ENCODE measurements around the gene EIF4B.
A peak's percentile ranks its signal among the peaks of the same experiment; 100 is the strongest.

The EIF4B gene

GRCh38 chr12:53077030-53077429 is 70.8 kb downstream of the EIF4B start:
- Mint-ChIP-seq H3K27ac (no peak overlapping the region), H3K36me3 (peaks cover 38% of the 10 kb centered on the region), H3K4me3 (no peak overlapping the region), H3K4me1 (peaks cover 55% of the 10 kb centered on the region), H3K9me3 (no peaks in the 10 kb centered on the region), H3K27me3 (no peaks in the 10 kb centered on the region)
- no peak for ATAC-seq

GRCh38 chr12:53078425-53079225 is 72.4 kb downstream of the EIF4B start:
- no peaks in the 10 kb centered on the region for H3K9me3 Mint-ChIP-seq
- H3K36me3 Mint-ChIP-seq: peaks cover 27% of the 10 kb centered on the region
- H3K27me3 Mint-ChIP-seq: no peaks in the 10 kb centered on the region
- H3K4me3 Mint-ChIP-seq: peak overlapping the region; percentile 81
- H3K27ac Mint-ChIP-seq: peak overlapping the region; percentile 95
- peaks cover 42% of the 10 kb centered on the region for H3K4me1 Mint-ChIP-seq
- peak; percentile 51 for ATAC-seq

- Mint-ChIP-seq H3K9me3 (no peaks in the 10 kb centered on the region), H3K36me3 (peaks cover 19% of the 10 kb centered on the region), H3K27me3 (no peaks in the 10 kb centered on the region), H3K27ac (peak within 1 kb of the TSS; percentile 95), H3K4me3 (peak within 1 kb of the TSS; percentile 81), H3K4me1 (peaks cover 35% of the 10 kb centered on the region)
- ATAC-seq: peak; percentile 100
Observed at GRCh38 chr12:53079226-53080117, 73.2 kb downstream of the EIF4B start, which contains the start of gene SPRYD3. Gene SPRYD3, minus strand, starts transcription at chr12:53079390. Its CDS starts 57 bp downstream, at chr12:53079333.

DNA sequence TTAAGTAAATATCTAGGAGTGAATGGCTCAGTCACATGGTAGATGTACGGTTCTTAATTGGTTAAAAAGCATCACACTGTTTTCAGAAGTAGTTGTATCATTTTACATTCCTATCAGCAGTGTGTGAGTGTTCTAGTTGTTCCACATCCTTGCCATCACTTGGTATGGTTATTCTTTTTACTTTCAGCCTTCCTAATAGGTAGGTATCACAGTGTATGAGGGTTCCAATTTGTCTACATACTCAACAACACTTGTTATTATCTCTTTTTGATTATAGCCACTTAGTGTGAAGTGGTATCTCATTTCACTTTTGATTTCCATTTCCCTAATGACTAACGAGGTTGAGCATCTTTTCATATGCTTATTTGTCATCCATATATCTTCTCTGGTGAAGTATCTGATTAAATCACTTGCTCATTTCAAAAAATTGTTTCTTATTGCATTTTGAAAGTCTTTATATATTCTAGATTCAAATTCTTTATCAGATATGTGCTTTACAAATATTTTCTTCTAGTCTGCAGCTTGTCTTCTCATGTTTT is 76.5 kb downstream of the EIF4B start:
- peaks cover 18% of the 10 kb centered on the region for H3K27me3 Mint-ChIP-seq
- H3K4me3 Mint-ChIP-seq: no peak overlapping the region
- ATAC-seq: no peak
- no peaks in the 10 kb centered on the region for H3K9me3 Mint-ChIP-seq
- H3K4me1 Mint-ChIP-seq: peaks cover 18% of the 10 kb centered on the region
- H3K27ac Mint-ChIP-seq: no peak overlapping the region
- no peaks in the 10 kb centered on the region for H3K36me3 Mint-ChIP-seq

DNA sequence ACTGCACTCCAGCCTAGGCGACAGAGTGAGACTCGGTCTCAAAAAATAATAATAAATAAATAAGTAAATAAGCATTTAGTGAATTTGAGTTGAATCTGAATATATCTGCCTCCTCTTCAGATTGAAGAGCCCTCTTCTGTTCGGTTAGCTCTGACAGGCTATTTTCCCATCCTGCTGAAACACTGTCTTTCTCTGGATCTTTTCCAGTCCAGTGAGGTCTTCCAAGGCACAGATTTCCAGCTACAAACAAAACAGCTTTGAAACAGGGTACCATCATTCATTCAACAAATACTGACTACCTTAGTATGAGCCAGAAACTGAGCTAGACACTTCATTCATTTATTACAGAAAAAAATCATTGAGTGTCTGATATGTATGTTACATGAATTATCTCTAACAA is 80.1 kb downstream of the EIF4B start:
- no peaks in the 10 kb centered on the region for H3K36me3 Mint-ChIP-seq
- ATAC-seq: no peak
- no peak overlapping the region for H3K27ac Mint-ChIP-seq
- H3K27me3 Mint-ChIP-seq: peaks cover 31% of the 10 kb centered on the region
- no peaks in the 10 kb centered on the region for H3K9me3 Mint-ChIP-seq
- no peak overlapping the region for H3K4me3 Mint-ChIP-seq
- H3K4me1 Mint-ChIP-seq: no peaks in the 10 kb centered on the region

- H3K4me1 Mint-ChIP-seq: no peaks in the 10 kb centered on the region
- no peak overlapping the region for H3K4me3 Mint-ChIP-seq
- no peak for ATAC-seq
- no peaks in the 10 kb centered on the region for H3K9me3 Mint-ChIP-seq
- peaks cover 38% of the 10 kb centered on the region for H3K27me3 Mint-ChIP-seq
- H3K36me3 Mint-ChIP-seq: no peaks in the 10 kb centered on the region
- H3K27ac Mint-ChIP-seq: no peak overlapping the region
Observed at GRCh38 chr12:53090105-53090504, 83.8 kb downstream of the EIF4B start.

GRCh38 chr12:53090554-53090953 is 84.3 kb downstream of the EIF4B start:
- H3K27ac Mint-ChIP-seq: no peak overlapping the region
- ATAC-seq: no peak
- H3K4me1 Mint-ChIP-seq: no peaks in the 10 kb centered on the region
- H3K9me3 Mint-ChIP-seq: no peaks in the 10 kb centered on the region
- H3K4me3 Mint-ChIP-seq: no peak overlapping the region
- H3K27me3 Mint-ChIP-seq: peaks cover 35% of the 10 kb centered on the region
- no peaks in the 10 kb centered on the region for H3K36me3 Mint-ChIP-seq

- Mint-ChIP-seq H3K9me3 (no peaks in the 10 kb centered on the region), H3K27me3 (peaks cover 34% of the 10 kb centered on the region), H3K4me3 (no peak overlapping the region), H3K4me1 (peaks cover under 1% of the 10 kb centered on the region), H3K27ac (no peak overlapping the region), H3K36me3 (no peaks in the 10 kb centered on the region)
- ATAC-seq: no peak
Observed at GRCh38 chr12:53091756-53092155, 85.5 kb downstream of the EIF4B start.

Data from stimulated activated memory B cell treated with anti-CD40 and anti-IgM and Interleukin-4, amounts not matched to agents 10 μg/mL and 1 μg/mL and 100 μg/mL, for 72 hours (primary cell).